ENCODE data around the gene ARHGEF3. TPM values are rescaled to one million over a fixed set of nuclear protein-coding genes. Genes with fewer than 3 reads are reported as not detected.

ARHGEF3 gene
- total RNA-seq, 1 experiment from 2014 or later = 7.9 TPM

- TF ChIP-seq ZNF281 (CRISPR knock-in tag; IDR thresholded peaks at IDR 0.05) (peak; percentile 91), ARID4B (CRISPR knock-in tag; IDR thresholded peaks at IDR 0.05; ENCODE audit: borderline replicate concordance) (peak; percentile 94), OVOL2 (CRISPR knock-in tag; IDR thresholded peaks at IDR 0.05; ENCODE audit: borderline replicate concordance) (no peak), HMGA2 (CRISPR knock-in tag; IDR thresholded peaks at IDR 0.05) (no peak), GABPB1 (CRISPR knock-in tag; IDR thresholded peaks at IDR 0.05) (peak; percentile 76), ZMAT4 (CRISPR knock-in tag; IDR thresholded peaks at IDR 0.05) (no peak), NFATC4 (CRISPR knock-in tag; IDR thresholded peaks at IDR 0.05) (no peak), ELF4 (CRISPR knock-in tag; IDR thresholded peaks at IDR 0.05; ENCODE audit: low read depth) (peak; percentile 98), FOXP4 (CRISPR knock-in tag; IDR thresholded peaks at IDR 0.05) (peak; percentile 98), MAX (CRISPR knock-in tag; IDR thresholded peaks at IDR 0.05) (peak; percentile 100), ZNF425 (CRISPR knock-in tag; conservative IDR thresholded peaks at IDR 0.05) (no peak), KAT7 (CRISPR knock-in tag; IDR thresholded peaks at IDR 0.05; ENCODE audit: borderline replicate concordance) (peak; percentile 70; the same call in 1 of the 2 replicates), ZBTB21 (CRISPR knock-in tag; IDR thresholded peaks at IDR 0.05; ENCODE audit: borderline replicate concordance) (peak; percentile 95), SMAD3 (CRISPR knock-in tag; IDR thresholded peaks at IDR 0.05; ENCODE audit: borderline replicate concordance) (peak; percentile 97), ZNF423 (CRISPR knock-in tag; IDR thresholded peaks at IDR 0.05) (no peak), RORB (CRISPR knock-in tag; IDR thresholded peaks at IDR 0.05) (no peak), ZBTB43 (CRISPR knock-in tag; IDR thresholded peaks at IDR 0.05) (peak; percentile 96), JAZF1 (CRISPR knock-in tag; IDR thresholded peaks at IDR 0.05) (no peak), E2F4 (CRISPR knock-in tag; IDR thresholded peaks at IDR 0.05; ENCODE audit: borderline replicate concordance, low read depth) (peak; percentile 89), TEAD4 (CRISPR knock-in tag; IDR thresholded peaks at IDR 0.05) (peak; percentile 93), USF1 (CRISPR knock-in tag; IDR thresholded peaks at IDR 0.05) (peak; percentile 84)
Measured at GRCh38 chr3:56683122-56683817, 118.5 kb downstream of the ARHGEF3 start, which contains the start of gene TASOR (continued).

All from WTC11 (cell line).